Measurements from ENCODE around the gene FMNL2.

The FMNL2 gene

DNA sequence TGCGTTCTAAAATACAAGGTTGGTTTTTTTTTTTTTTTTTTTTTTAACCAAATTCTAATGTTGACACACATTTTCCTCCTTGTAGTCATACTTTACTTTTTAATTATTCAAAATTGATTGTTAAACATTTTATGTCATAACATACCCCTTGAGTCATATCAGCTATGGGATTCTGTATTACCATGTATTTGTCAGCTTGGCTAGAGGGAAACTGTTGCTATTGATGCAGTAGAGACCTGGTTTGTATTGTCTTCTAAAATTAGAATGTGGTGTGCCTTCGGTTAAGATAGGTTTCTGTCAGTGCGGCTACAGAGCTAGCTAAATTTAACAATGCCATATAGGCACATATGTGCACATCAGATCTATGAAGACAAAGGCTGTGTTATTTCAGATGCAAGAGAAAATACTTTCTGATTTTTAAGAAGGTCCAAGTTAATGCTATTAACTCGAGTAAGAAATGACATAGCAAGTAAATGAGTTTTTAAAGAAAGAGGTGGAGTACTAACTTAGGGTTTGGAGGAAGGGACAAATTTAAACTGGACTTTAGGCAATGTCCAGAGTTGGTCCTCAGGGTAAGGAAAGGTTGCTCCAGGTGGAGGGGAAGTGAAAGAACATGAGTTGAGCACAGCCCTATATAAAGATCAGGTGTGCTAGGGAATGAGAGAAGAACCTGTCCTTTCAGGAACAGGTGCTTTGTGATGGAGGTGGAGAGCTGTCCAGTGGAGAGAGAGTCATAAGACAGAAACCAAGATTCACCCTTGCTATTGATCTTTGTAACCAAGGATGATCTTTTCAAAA lies 230.0 kb downstream of the FMNL2 start:
- no peak for ATAC-seq
- TF ChIP-seq TOX (CRISPR knock-in tag; IDR thresholded peaks at IDR 0.05; ENCODE audit: borderline replicate concordance), result no peak
- no peak for TF ChIP-seq ZNF8 (CRISPR knock-in tag; IDR thresholded peaks at IDR 0.05)
- no peak for TF ChIP-seq GLIS3 (CRISPR knock-in tag; IDR thresholded peaks at IDR 0.05)
- no peak for TF ChIP-seq TSHZ2 (CRISPR knock-in tag; IDR thresholded peaks at IDR 0.05)
- TF ChIP-seq, protein P1, sequence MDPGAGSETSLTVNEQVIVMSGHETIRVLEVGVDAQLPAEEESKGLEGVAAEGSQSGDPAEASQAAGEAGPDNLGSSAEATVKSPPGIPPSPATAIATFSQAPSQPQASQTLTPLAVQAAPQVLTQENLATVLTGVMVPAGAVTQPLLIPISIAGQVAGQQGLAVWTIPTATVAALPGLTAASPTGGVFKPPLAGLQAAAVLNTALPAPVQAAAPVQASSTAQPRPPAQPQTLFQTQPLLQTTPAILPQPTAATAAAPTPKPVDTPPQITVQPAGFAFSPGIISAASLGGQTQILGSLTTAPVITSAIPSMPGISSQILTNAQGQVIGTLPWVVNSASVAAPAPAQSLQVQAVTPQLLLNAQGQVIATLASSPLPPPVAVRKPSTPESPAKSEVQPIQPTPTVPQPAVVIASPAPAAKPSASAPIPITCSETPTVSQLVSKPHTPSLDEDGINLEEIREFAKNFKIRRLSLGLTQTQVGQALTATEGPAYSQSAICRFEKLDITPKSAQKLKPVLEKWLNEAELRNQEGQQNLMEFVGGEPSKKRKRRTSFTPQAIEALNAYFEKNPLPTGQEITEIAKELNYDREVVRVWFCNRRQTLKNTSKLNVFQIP (CRISPR knock-in tag; IDR thresholded peaks at IDR 0.05; ENCODE audit: borderline replicate concordance, low read depth), result no peak
- TF ChIP-seq ESRRG (CRISPR knock-in tag; IDR thresholded peaks at IDR 0.05), result no peak
- TF ChIP-seq ISL1 (CRISPR knock-in tag; IDR thresholded peaks at IDR 0.05), result no peak
- no peak for TF ChIP-seq ZNF565 (CRISPR knock-in tag; conservative IDR thresholded peaks at IDR 0.05; ENCODE audit: low read depth)
- TF ChIP-seq PATZ1 (CRISPR knock-in tag; IDR thresholded peaks at IDR 0.05; ENCODE audit: borderline replicate concordance), result no peak
- no peak for TF ChIP-seq BACH2 (CRISPR knock-in tag; IDR thresholded peaks at IDR 0.05; ENCODE audit: borderline replicate concordance)
- TF ChIP-seq SNAI2 (CRISPR knock-in tag; IDR thresholded peaks at IDR 0.05), result no peak
- TF ChIP-seq OSR1 (CRISPR knock-in tag; IDR thresholded peaks at IDR 0.05), result no peak
- TF ChIP-seq, protein P2, sequence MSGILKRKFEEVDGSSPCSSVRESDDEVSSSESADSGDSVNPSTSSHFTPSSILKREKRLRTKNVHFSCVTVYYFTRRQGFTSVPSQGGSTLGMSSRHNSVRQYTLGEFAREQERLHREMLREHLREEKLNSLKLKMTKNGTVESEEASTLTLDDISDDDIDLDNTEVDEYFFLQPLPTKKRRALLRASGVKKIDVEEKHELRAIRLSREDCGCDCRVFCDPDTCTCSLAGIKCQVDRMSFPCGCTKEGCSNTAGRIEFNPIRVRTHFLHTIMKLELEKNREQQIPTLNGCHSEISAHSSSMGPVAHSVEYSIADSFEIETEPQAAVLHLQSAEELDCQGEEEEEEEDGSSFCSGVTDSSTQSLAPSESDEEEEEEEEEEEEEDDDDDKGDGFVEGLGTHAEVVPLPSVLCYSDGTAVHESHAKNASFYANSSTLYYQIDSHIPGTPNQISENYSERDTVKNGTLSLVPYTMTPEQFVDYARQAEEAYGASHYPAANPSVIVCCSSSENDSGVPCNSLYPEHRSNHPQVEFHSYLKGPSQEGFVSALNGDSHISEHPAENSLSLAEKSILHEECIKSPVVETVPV (CRISPR knock-in tag; IDR thresholded peaks at IDR 0.05), result no peak
- no peak for TF ChIP-seq ZC3H10 (CRISPR knock-in tag; IDR thresholded peaks at IDR 0.05)

- TF ChIP-seq ZFP30 (CRISPR knock-in tag; IDR thresholded peaks at IDR 0.05) (no peak), SNAI2 (CRISPR knock-in tag; IDR thresholded peaks at IDR 0.05) (no peak), ZFP3 (CRISPR knock-in tag; IDR thresholded peaks at IDR 0.05) (no peak), RARB (CRISPR knock-in tag; IDR thresholded peaks at IDR 0.05) (no peak)
- ATAC-seq, result no peak
These were observed 231.1 kb downstream of the FMNL2 start for GRCh38 chr2:152565884-152566727.

- ATAC-seq, result no peak
These were observed 231.7 kb downstream of the FMNL2 start for GRCh38 chr2:152566728-152567069.

GRCh38 chr2:152568531-152568930 lies 233.6 kb downstream of the FMNL2 start:
- ATAC-seq, result no peak
- TF ChIP-seq SNAI2 (CRISPR knock-in tag; IDR thresholded peaks at IDR 0.05) (no peak), TCF4 (CRISPR knock-in tag; IDR thresholded peaks at IDR 0.05; ENCODE audit: borderline replicate concordance) (no peak), TSHZ2 (CRISPR knock-in tag; IDR thresholded peaks at IDR 0.05) (no peak), ZNF70 (CRISPR knock-in tag; IDR thresholded peaks at IDR 0.05) (no peak), ISL1 (CRISPR knock-in tag; IDR thresholded peaks at IDR 0.05) (no peak)
- TF ChIP-seq, protein P1 (CRISPR knock-in tag; IDR thresholded peaks at IDR 0.05; ENCODE audit: borderline replicate concordance, low read depth), result no peak
- TF ChIP-seq, protein P2 (CRISPR knock-in tag; IDR thresholded peaks at IDR 0.05), result no peak

More at GRCh38 chr2:152566728-152567069, 231.7 kb downstream of the FMNL2 start:
- no peak for TF ChIP-seq ESRRG (CRISPR knock-in tag; IDR thresholded peaks at IDR 0.05)
- no peak for TF ChIP-seq BACH2 (CRISPR knock-in tag; IDR thresholded peaks at IDR 0.05; ENCODE audit: borderline replicate concordance)
